ENCODE measurements around the gene OSCP1. TPM values are rescaled to one million over a fixed set of nuclear protein-coding genes. Genes with fewer than 3 reads are reported as not detected.
"Not testable (repeated sequence)": the region's sequence is repeated elsewhere in the genome, so short reads cannot be mapped to it uniquely, and the experiment has no call there.

Gene OSCP1, protein sequence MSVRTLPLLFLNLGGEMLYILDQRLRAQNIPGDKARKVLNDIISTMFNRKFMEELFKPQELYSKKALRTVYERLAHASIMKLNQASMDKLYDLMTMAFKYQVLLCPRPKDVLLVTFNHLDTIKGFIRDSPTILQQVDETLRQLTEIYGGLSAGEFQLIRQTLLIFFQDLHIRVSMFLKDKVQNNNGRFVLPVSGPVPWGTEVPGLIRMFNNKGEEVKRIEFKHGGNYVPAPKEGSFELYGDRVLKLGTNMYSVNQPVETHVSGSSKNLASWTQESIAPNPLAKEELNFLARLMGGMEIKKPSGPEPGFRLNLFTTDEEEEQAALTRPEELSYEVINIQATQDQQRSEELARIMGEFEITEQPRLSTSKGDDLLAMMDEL
- 1 to 10 TPM; 2.3 to 2.7 TPM for total RNA-seq

DNA sequence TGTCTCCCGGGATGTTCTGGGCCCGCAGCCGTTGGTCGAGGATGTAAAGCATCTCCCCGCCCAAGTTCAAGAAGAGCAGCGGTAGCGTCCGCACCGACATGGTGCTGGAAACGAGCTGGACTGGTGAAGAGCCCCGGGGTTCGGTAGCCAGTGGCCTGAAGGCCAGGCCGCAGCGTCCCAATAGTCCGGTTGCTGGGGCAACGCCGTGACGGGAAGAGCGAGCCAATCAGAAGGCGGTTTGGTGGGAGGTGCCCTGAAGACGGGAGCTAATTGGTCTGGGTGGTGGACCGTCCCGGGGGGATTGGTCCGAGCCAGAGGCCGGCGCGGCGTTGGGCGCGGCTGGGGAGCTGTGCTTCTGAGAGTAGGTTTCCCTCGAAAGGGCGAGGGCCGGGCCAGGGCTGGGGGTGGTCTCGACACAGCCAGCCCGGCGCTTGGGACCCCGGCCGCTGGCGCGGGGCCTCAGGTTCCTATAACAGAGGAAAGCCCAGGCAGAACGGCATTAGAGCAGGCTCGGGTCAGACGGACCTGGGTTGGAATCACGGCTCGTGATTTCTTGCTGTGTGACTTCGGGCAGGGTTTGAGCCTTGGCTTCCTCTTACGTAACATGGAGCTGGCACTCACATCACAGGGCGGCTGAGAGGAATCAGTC, at the start of gene OSCP1:
OSCP1 (minus strand) TSS at position 182 of the 649 bp plus-strand sequence; CDS start at position 100, 82 bp downstream.
- CTCF ChIA-PET = interaction anchor here (1.0 to 1.5 kb wide), 2 partner anchors 13 to 27 kb away, joined by 5 read pairs; partner anchors contain the start of gene MRPS15
- POLR2A ChIA-PET = interaction anchor here (3.3 kb wide), 1 partner anchor 13 kb away, joined by 19 read pairs; the partner anchor contains the start of gene MRPS15

DNA sequence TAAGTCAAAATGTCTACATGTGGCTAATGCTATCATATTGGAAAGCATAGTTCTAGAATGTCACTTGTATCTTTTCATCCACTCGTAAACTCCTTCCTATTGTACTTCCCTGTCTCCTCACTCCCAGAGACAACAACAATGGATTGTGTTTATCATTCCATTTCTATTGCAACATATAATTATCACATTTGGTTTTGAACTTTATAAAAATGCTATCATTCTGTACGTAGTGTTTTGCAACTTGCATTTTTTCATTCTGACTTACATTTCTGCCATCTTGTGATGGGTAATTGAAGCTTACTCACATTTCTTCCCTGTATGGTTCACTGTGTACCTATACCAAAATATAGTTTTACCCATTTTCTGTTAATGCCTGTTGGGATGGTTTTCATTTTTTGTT, 47.0 kb upstream of the OSCP1 start:
- ChIA-PET POLR2A (no interaction called here), CTCF (interaction anchor here (2.2 kb wide), 1 partner anchor 19 kb away, joined by 6 read pairs; no protein-coding TSS in a partner anchor)

DNA sequence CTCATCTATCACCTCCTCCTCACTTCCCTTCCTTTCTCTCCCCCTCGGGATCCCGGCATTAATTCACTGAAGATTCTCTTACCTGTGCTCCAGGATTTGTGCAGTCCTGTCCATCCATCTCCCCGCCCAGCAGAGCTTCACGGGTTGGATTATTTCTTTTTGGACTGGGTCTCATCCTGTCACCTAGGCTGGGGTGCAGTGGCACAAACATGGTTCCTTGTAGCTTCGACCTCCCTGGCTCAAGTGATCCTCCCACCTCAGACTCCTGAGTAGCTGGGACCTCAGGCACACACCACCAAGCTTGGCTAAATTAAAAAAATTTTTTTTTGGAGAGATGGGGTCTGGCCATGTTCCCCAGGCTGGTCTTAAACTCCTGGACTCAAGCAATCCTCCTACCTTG, 44.7 kb upstream of the OSCP1 start:
- POLR2A ChIA-PET = no interaction called here
- CTCF ChIA-PET = no interaction called here

DNA sequence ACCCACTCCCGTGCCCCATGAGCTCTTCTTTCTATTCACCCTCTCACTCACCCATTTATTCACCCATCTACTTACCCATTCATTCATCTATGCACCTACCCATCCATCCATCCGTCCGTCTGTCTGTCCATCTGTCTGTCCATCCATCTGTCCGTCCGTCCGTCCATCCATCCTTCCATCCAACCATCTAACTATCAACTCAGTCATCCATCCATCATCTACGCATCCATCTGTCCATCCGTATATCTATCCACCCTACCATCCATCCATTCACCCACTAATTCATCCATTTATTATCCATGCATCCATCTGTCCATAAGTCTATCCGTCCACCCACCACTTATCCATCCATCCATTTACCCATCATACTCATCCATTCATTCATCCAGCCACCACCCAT, 43.3 kb upstream of the OSCP1 start:
- ChIA-PET CTCF (no interaction called here), POLR2A (no interaction called here)

DNA sequence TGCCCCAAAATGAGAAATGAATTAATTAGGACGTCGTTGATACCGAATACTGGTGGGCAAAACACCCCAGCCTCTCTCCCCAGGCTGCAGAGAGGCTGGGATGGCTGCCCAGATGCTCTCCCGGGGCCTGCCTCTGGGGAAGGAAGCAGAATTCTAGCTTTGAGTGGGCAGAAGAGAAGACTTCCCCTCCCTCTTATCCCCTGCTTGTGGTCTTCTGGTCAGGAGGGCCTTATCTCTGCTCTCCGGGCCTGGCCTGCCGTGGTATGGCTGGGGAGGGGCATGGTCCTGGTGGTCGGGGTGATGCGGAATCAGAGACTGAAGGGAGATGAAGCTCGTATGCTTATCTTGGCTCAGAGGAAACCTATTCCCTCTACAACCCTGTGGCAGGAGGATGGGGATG, 42.2 kb upstream of the OSCP1 start:
- ChIA-PET CTCF (no interaction called here), POLR2A (no interaction called here)

DNA sequence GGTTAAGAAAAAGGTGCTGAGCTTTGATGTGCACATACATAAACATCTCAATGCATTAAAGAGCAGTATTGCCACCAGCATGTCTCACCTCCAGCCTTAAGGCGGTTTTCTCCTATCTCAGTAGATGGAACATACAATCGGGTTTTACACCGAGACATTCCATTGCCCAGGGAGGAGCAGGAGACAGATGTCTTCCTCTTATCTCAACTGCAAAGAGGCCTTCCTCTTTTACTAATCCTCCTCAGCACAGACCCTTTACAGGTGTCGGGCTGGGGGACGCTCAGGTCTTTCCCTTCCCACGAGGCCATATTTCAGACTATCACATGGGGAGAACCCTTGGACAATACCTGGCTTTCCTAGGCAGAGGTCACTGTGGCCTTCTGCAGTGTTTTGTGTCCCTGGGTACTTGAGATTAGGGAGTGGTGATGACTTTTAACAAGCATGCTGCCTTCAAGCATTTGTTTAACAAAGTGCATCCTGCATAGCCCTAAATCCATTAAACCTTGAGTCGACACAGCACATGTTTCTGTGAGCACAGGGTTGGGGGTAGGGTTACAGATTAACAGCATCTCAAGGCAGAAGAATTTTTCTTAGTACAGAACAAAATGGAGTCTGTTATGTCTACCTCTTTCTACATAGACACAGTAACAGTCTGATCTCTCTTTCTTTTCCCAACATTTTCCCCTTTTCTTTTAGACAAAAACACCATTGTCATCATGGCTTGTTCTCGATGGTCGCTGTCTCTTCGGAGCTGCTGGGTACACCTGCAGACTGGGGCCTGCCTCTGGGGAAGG, 39.2 kb upstream of the OSCP1 start:
- POLR2A ChIA-PET, CTCF ChIA-PET: not testable (repeated sequence)

DNA sequence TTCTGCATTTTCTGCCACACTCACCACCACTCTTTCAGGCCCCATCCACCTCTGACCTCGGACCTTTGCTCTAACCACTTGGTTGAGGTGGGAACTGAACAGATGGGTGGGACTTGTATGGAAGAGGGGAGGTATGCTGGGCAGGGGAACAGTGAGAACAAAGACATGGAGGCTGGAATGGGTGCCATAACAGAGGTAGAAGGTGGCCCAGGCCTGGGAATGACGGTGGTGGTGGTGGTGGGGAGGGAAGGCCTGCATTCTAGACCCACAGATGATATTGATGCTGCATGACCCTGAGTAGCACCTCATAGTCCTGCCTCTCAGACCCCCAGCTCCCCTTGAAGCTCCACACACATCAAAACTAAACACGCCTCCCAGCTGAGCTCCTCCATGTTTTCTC, 37.7 kb upstream of the OSCP1 start:
- POLR2A ChIA-PET = no interaction called here
- CTCF ChIA-PET = no interaction called here

DNA sequence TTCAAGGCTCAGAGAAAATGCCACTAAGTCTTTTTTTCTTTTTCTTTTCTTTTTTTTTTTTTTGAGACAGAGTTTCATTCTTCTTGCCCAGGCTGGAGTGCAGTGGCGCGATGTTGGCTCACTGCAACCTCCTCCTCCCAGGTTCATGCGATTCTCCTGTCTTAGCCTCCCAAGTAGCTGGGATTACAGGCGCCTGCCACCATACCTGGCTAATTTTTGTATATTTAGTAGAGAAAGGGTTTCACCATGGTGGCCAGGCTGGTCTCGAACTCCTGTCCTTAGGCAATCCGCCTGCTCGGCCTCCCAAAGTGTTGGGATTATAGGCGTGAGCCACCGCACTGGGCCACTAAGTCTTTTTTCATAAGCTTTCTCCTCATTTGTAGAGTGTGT, 37.1 kb upstream of the OSCP1 start:
- POLR2A ChIA-PET, CTCF ChIA-PET: not testable (repeated sequence)

DNA sequence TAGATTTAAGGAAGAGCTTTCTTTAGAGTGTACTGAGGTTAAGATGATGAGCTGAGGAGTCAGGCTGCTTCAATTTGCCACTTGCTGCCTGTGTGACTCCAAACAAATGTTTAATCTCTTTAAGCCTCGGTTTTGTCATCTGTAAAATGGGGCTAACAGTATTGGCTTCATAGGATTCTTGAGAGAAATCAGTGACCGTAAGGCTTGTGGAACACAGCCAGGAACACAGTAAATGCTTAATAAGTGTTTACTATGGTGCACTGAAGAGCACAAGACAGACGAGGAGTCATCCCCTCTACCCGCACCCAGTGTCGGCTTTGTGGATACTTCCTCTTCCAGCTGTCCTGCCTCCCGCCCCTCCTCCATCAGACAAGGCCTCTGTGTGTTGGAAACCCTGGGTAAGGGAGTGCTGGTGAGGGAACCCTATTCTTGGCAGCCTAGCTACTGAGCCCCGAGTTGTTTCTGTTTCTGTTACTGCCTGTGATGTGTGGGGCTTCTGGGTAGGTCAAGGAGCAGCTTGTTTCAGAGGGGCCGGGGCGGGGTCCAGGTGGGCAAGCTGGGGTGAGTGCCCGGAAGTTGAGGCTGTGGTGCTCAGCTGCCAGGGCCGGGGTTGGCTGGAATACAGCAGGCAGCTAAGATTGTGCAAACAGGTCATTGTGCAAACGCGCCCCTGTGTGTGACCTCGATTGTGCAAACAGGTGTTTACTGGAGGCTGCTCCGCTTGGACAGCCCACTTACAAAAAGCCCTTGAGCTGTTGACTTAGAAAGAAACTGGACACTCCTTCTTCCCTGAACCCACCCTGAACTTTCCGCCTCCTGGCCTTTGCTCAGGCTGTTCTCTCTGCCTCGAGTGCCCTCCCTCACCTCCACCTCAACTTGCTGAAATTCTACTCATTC, 36.4 kb upstream of the OSCP1 start:
- POLR2A ChIA-PET = no interaction called here

DNA sequence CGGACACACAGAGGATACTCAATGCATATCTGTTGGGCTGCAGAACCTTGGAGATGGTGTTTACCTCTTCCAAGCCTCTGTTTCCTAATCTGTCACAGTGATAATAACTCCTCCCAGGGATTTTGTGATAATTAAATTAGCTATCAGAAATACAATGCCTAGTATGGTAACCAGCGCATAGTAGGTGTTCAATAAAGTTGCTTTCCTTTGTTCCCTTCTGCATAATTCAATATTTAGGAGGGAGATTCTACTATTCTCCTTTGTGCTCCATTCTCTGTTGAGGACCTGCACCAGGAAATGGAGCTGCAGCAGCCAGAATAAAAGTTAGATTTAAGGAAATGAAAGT, 35.8 kb upstream of the OSCP1 start:
- POLR2A ChIA-PET = no interaction called here
- CTCF ChIA-PET = no interaction called here

More for the DNA sequence above, 36.4 kb upstream of the OSCP1 start:
- CTCF ChIA-PET = no interaction called here

DNA sequence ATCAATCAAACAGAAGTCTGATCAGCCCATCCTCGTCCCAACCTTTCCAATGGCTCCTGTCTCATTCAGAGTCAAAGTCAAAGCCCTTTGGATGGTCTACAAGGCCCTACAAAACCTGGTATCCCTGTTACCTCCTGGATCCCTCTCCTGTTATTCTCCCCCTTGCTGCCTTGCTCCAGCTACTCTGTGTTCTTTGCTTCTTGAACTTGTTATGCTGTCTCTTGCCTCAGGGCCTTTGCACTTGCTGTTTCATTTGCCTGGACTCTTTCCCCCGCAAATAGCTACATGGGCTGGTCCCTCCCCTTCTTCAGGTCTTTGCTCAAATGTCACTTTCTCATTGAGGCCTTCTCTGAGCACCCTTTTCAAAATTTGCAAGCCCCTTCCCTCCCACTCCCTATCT, 33.8 kb upstream of the OSCP1 start:
- CTCF ChIA-PET = no interaction called here
- POLR2A ChIA-PET = no interaction called here

DNA sequence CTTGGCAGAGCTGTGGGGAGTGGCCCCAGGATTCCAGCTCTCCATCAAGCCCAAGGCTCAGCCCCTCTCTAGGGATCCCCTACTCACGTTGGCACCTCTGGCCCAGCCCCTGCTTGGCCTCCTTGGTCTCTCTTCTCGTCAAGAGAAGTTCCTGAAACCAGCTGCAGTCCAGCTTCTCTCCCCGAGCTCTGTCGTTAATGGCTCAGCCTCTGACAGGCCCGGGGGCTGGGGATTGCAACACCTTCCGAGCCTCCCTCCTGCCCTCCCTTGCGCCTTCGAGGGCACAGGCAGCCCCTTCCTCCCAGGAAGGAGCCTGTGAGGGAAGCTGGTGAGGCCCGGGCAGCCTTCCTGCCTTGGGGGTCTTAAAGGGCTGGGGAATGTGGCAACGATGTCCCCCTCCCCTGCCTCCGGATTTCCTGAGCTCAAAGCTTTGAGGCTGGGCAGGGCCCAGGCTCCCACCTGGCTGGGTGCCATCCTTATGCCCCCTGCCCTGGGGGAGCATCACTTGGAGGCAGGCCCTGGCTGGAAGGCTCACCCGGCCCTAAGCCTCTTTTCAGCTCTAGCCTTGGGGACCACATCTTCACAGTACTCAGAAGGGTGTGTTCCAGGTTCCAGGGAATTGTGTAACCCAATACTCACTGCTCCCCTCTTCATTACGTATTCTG, 32.6 kb upstream of the OSCP1 start, which contains the start of gene CSF3R:
CSF3R (minus strand) TSS at position 190 of the 665 bp plus-strand sequence. CDS start 3,417 bp downstream, outside the sequence.
- ChIA-PET CTCF (no interaction called here), POLR2A (no interaction called here)

DNA sequence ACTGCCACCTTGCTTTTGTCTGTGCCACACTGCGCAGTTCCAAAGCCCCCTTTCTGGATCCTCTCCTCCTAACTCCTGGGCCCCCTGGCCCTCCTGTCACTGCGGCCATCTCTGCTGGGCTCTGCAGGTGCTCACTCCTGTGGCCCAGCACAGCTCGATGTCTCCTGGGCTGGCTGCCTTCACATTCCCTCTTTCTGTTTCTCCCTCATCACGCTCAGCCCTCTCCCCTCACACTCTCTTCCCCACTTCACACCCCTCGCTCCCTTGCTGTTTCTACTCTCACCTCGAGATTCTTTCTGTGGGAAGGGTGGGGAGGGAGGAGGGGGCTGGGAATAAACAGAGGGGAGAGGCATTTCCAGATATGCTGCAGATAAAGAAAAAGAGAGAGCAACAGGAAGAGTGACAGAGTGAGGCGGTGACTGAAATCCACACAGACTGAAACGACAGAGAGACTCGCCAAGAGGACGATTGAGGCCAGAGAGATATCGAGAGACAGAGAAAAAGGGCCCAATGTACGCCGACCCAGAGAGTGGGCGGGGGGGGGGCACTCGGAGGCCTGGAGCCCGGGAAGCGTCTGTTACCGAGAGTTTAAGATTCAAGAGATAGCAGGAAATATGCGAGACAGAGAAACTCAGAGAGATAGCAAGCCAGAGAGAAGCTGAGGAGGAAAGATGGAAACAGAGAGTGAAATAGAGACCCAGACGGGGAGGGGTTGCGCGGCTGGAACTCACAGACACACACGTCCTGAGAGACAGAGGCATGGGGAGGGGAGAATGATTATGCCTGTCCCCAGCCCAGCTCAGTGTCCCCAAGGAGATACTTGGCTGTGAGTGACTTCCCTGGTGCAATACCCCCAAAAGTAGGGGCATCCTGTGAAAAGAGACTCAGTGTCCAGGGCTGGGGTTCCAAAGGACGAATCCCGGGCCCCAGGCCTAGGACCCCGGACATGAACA, 31.8 kb upstream of the OSCP1 start:
- CTCF ChIA-PET = no interaction called here
- POLR2A ChIA-PET = no interaction called here

DNA sequence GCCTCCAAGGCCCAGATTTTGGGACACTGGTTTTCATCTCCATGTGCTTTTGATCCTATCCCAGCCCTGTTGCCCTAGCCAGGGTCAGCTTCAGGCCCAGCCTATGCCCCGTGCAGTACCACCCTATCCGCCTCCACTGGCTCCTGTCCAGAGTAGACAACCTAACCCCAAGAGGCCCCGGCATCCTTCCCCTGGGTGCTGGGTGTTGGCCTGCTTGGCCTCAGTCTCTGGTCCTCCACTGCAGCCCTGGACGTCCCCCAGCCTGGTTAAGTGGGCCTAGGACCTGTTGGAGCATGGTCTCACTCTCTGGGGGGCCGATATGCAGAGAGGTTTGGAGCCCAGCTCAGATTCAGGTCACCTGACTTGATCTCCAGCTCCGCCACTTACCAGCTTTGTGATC, 30.8 kb upstream of the OSCP1 start:
- ChIA-PET POLR2A (no interaction called here), CTCF (no interaction called here)

DNA sequence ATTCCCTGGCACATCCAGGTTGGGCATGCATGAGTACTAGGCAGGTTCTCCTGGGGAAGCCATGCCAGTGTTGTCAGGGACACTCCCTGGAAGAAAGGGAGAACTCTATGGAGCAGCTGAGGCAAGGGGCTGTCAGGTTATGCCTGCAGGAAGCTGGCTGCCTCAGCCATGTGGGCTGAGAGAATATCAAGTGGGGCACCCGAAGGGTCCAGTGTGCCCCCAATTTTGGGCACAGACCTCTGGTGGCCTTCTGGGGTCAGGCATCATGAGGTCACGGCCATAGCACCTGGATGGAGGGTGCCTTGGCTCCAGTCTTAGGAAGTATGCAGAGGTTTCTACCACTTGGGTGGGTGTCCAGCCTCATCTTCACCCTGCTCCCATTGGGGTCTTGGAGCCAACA, 29.9 kb upstream of the OSCP1 start:
- CTCF ChIA-PET = no interaction called here
- POLR2A ChIA-PET = no interaction called here

DNA sequence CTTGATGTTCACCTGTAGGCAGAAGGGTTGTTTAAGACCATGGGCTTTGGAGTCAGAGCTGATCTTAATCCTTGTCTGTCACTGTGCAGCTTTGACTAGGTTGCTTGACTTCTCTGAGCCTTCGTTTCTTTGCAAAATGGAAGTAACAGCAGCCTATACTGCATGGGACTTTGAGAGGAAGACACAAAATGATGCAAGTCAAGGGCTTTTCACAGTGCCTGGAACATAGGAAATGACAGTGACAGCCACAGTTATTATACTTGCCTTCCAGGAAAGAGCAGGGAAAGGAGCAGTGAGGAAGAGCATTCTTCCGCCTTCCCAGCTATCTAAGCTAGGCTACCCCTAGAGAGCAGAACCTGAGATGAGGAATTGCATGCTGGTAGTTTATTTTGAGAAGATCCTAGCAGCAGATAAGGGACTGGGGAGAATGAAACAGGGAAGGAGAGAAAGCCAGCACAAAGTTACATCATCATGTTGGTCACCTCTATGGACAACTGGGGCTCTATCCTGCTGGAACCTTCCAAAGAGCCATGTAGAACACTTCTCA, 29.3 kb upstream of the OSCP1 start:
- POLR2A ChIA-PET = no interaction called here
- CTCF ChIA-PET = no interaction called here

DNA sequence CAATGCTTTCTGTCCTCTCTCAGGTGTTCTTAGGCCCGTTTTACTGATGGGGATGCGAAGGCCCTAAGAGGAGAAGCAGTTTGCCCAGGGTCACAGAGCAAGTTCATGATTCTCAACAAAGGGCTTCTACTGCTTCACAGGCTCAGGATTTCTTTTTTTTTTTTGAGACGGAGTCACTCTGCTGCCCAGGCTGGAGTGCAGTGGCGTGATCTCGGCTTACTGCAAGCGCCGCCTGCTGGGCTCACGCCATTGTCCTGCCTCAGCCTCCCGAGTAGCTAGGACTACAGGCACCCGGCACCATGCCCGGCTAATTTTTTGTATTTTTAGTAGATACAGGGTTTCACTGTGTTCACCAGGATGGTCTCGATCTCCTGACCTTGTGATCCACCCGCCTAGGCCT, 27.4 kb upstream of the OSCP1 start:
- POLR2A ChIA-PET = not testable (repeated sequence)

DNA sequence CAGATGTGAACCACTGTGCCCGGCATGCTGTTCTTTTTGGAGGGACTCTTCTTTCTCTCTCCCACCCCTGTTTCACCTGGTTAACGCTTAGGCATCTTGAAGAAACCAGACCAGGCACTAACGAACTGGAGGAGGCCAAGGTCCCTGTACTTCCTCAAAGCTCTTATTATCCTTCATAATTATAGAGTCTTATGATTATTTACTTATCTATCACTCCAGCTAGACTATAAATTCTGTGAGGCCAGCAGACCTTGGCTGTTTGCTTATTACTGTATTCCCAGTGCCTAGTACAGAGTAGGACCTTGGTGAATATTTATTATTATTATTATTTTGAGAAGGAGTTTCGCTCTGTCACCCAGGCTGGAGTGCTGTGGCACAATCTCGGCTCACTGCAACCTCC, 26.7 kb upstream of the OSCP1 start:
- CTCF ChIA-PET = no interaction called here
- POLR2A ChIA-PET = no interaction called here

More for the DNA sequence above, 27.4 kb upstream of the OSCP1 start:
- CTCF ChIA-PET = not testable (repeated sequence)
